HEK293 (cell line): Measurements from ENCODE around the gene ICAM2.

ENCODE experiments used
- CTCF ChIA-PET: fragments of 350-600 bp; formaldehyde crosslinking; extraction: SDS; loops from one replicate; lab custom pipeline; 2021; ENCODE audit warnings: antibody characterized with exemption; lab: Yijun Ruan, JAX
- POLR2A ChIA-PET: fragments of 300-600 bp; formaldehyde crosslinking; extraction: SDS; loops from one replicate; lab custom pipeline; 2020; ENCODE audit warnings: antibody characterized with exemption, inconsistent platforms; lab: Yijun Ruan, JAX
- H3K27ac ChIP-seq: fragments of 200-500 bp; sonication (Bioruptor generic); 2 replicates; pipeline ENCODE4 v1.5.1; 2014; ENCODE audit warnings: low read depth, low read length, control low read depth, inconsistent platforms; ENCODE audit errors: extremely low read depth
- H3K36me3 ChIP-seq, 2 experiments: fragments of 200-500 bp in 1 of 2; sonication (Bioruptor generic) in 1 of 2; 1 replicate in 1 of 2; 2 replicates in 1 of 2; pipeline ENCODE4 v1.5.1; 2014 to 2017; ENCODE audit warnings: inconsistent platforms in 2 of 2, low read length in 2 of 2; ENCODE audit not compliant: control insufficient read depth in 2 of 2, insufficient read depth in 1 of 2
- H3K4me1 ChIP-seq: fragments of 200-500 bp; sonication (Bioruptor generic); 2 replicates; pipeline ENCODE4 v1.5.1; 2014; ENCODE audit warnings: mild to moderate bottlenecking, low read length, inconsistent platforms; ENCODE audit not compliant: control insufficient read depth, insufficient read depth
- H3K4me3 ChIP-seq: 2 replicates; pipeline ENCODE4 v1.5.1; 2011; ENCODE audit warnings: low read depth, mild to moderate bottlenecking, control low read depth, low read length, moderate library complexity
- H3K9me3 ChIP-seq: fragments of 200-500 bp; sonication (Bioruptor generic); 2 replicates; pipeline ENCODE4 v1.5.1; 2014; ENCODE audit warnings: low read depth, low read length, inconsistent platforms; ENCODE audit not compliant: control insufficient read depth, insufficient read depth
- GFI1B ChIP-seq: fragments of 450-650 bp; formaldehyde crosslinking; IDR thresholded peaks from 2 replicates; pipeline ENCODE4 v1.5.1; 2016; ENCODE audit warnings: missing biosample characterization, missing genetic modification characterization
- HOXC10 ChIP-seq: sonication (generic); formaldehyde crosslinking; IDR thresholded peaks from 2 replicates; pipeline ENCODE4 v1.8.1; 2023; ENCODE audit warnings: mild to moderate bottlenecking, missing genetic modification reagents
- SP3 ChIP-seq: fragments of 450-650 bp; formaldehyde crosslinking; IDR thresholded peaks from 2 replicates; pipeline ENCODE4 v1.5.1; 2016; ENCODE audit warnings: missing biosample characterization, missing genetic modification characterization
- TCF7L2 ChIP-seq: IDR thresholded peaks from 2 replicates; pipeline ENCODE4 v1.6.1; 2011; ENCODE audit warnings: low read depth, mild to moderate bottlenecking, inconsistent platforms, low read length, moderate library complexity, borderline replicate concordance
- ZBTB1 ChIP-seq: fragments of 450-650 bp; formaldehyde crosslinking; IDR thresholded peaks from 2 replicates; pipeline ENCODE4 v1.5.1; 2016; ENCODE audit warnings: missing biosample characterization, missing genetic modification characterization
- ZBTB7A ChIP-seq: fragments of 450-650 bp; formaldehyde crosslinking; IDR thresholded peaks from 2 replicates; pipeline ENCODE4 v1.5.1; 2016; ENCODE audit warnings: low read depth, missing biosample characterization, missing genetic modification characterization
- ZIC2 ChIP-seq: fragments of 450-650 bp; formaldehyde crosslinking; IDR thresholded peaks from 2 replicates; pipeline ENCODE4 v1.5.1; 2016; ENCODE audit warnings: missing biosample characterization, missing genetic modification characterization
- ZNF132 ChIP-seq: fragments of 450-650 bp; formaldehyde crosslinking; IDR thresholded peaks from 2 replicates; pipeline ENCODE4 v1.5.1; 2017; ENCODE audit warnings: missing biosample characterization, missing genetic modification characterization, borderline replicate concordance
- ZNF221 ChIP-seq: fragments of 450-650 bp; formaldehyde crosslinking; IDR thresholded peaks from 2 replicates; pipeline ENCODE4 v1.5.1; 2017; ENCODE audit warnings: missing biosample characterization, missing genetic modification characterization, borderline replicate concordance
- ZNF24 ChIP-seq: fragments of 450-650 bp; formaldehyde crosslinking; IDR thresholded peaks from 2 replicates; pipeline ENCODE4 v1.5.1; 2016; ENCODE audit warnings: missing biosample characterization, missing genetic modification characterization
- ZNF302 ChIP-seq: fragments of 450-650 bp; formaldehyde crosslinking; IDR thresholded peaks from 2 replicates; pipeline ENCODE4 v1.5.1; 2016; ENCODE audit warnings: missing biosample characterization, missing genetic modification characterization, low read depth
- ZNF513 ChIP-seq: fragments of 450-650 bp; IDR thresholded peaks from 2 replicates; pipeline ENCODE4 v1.5.1; 2018; ENCODE audit warnings: missing biosample characterization, missing genetic modification characterization
- ZNF518A ChIP-seq: fragments of 450-650 bp; formaldehyde crosslinking; conservative IDR thresholded peaks from 2 replicates; pipeline ENCODE4 v1.5.1; 2016; ENCODE audit warnings: low read depth, missing biosample characterization, missing genetic modification characterization
- ZNF530 ChIP-seq: fragments of 450-650 bp; formaldehyde crosslinking; IDR thresholded peaks from 2 replicates; pipeline ENCODE4 v1.5.1; 2016; ENCODE audit warnings: low read depth, missing biosample characterization, missing genetic modification characterization
- ZNF544 ChIP-seq: fragments of 450-650 bp; formaldehyde crosslinking; IDR thresholded peaks from 2 replicates; pipeline ENCODE4 v1.5.0; 2017; ENCODE audit warnings: missing biosample characterization, missing genetic modification characterization
- ZNF548 ChIP-seq: fragments of 450-650 bp; formaldehyde crosslinking; IDR thresholded peaks from 2 replicates; pipeline ENCODE4 v1.5.1; 2016; ENCODE audit warnings: missing biosample characterization, missing genetic modification characterization
- ZNF600 ChIP-seq: fragments of 450-650 bp; formaldehyde crosslinking; IDR thresholded peaks from 2 replicates; pipeline ENCODE4 v1.5.1; 2016; ENCODE audit warnings: missing biosample characterization, missing genetic modification characterization
- ZNF610 ChIP-seq: fragments of 450-650 bp; formaldehyde crosslinking; IDR thresholded peaks from 2 replicates; pipeline ENCODE4 v1.5.1; 2016; ENCODE audit warnings: missing biosample characterization, missing genetic modification characterization, borderline replicate concordance
- ZNF629 ChIP-seq: fragments of 450-650 bp; formaldehyde crosslinking; IDR thresholded peaks from 2 replicates; pipeline ENCODE4 v1.5.1; 2017; ENCODE audit warnings: missing biosample characterization, missing genetic modification characterization
- ZNF658 ChIP-seq: fragments of 450-650 bp; formaldehyde crosslinking; IDR thresholded peaks from 2 replicates; pipeline ENCODE4; 2016; ENCODE audit warnings: missing biosample characterization, missing genetic modification characterization
- ZNF677 ChIP-seq: fragments of 450-650 bp; IDR thresholded peaks from 2 replicates; pipeline ENCODE4 v1.5.0; 2018; ENCODE audit warnings: missing biosample characterization, mild to moderate bottlenecking, missing genetic modification characterization, moderate library complexity
- ZNF747 ChIP-seq: fragments of 450-650 bp; formaldehyde crosslinking; IDR thresholded peaks from 2 replicates; pipeline ENCODE4 v1.5.1; 2016; ENCODE audit warnings: missing biosample characterization, missing genetic modification characterization
- ZNF785 ChIP-seq: fragments of 450-650 bp; formaldehyde crosslinking; IDR thresholded peaks from 2 replicates; pipeline ENCODE4 v1.5.1; 2016; ENCODE audit warnings: missing biosample characterization, missing genetic modification characterization
- ZNF830 ChIP-seq: fragments of 450-650 bp; IDR thresholded peaks from 2 replicates; pipeline ENCODE4 v1.5.0; 2018; ENCODE audit warnings: missing biosample characterization, missing genetic modification characterization, low read depth, mild to moderate bottlenecking, moderate library complexity
- TF ChIP-seq, protein P1 (sequence below): fragments of 450-650 bp; formaldehyde crosslinking; IDR thresholded peaks from 2 replicates; pipeline ENCODE4 v1.5.1; 2016; ENCODE audit warnings: missing biosample characterization, missing genetic modification characterization, low read depth
- TF ChIP-seq, protein P2 (sequence below): fragments of 450-650 bp; formaldehyde crosslinking; IDR thresholded peaks from 2 replicates; pipeline ENCODE4 v1.5.1; 2016; ENCODE audit warnings: missing biosample characterization, missing genetic modification characterization

The ICAM2 gene

GRCh38 chr17:63995626-63996025 is 24.8 kb downstream of the ICAM2 start:
- no peak for TF ChIP-seq ZNF530 (tag by site-specific recombination)
- TF ChIP-seq ZNF24 (tag by site-specific recombination), result no peak
- TF ChIP-seq ZNF600 (tag by site-specific recombination), result no peak
- no peak for TF ChIP-seq ZIC2 (tag by site-specific recombination)
- no peak for TF ChIP-seq ZNF747 (tag by site-specific recombination)
- TF ChIP-seq ZNF629, result no peak
- no peak for TF ChIP-seq HOXC10 (CRISPR knock-in tag)
- TF ChIP-seq, protein P1, sequence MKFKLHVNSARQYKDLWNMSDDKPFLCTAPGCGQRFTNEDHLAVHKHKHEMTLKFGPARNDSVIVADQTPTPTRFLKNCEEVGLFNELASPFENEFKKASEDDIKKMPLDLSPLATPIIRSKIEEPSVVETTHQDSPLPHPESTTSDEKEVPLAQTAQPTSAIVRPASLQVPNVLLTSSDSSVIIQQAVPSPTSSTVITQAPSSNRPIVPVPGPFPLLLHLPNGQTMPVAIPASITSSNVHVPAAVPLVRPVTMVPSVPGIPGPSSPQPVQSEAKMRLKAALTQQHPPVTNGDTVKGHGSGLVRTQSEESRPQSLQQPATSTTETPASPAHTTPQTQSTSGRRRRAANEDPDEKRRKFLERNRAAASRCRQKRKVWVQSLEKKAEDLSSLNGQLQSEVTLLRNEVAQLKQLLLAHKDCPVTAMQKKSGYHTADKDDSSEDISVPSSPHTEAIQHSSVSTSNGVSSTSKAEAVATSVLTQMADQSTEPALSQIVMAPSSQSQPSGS, result no peak
- TF ChIP-seq ZNF830, result no peak
- no peak for TF ChIP-seq ZNF677 (tag by site-specific recombination)
- no peak for TF ChIP-seq ZNF513
- no peak for TF ChIP-seq ZNF548 (tag by site-specific recombination)
- TF ChIP-seq ZNF518A (tag by site-specific recombination), result no peak
- no peak for TF ChIP-seq ZBTB1 (tag by site-specific recombination)
- no peak for TF ChIP-seq SP3
- no peak for TF ChIP-seq ZNF658
- H3K9me3 ChIP-seq, result no peaks in the 10 kb centered on the region
- POLR2A ChIA-PET, result no interaction called here
- CTCF ChIA-PET, result interaction anchor here (0.7 kb wide), 1 partner anchor 30 kb away, joined by 3 read pairs; no protein-coding TSS in a partner anchor
- H3K27ac ChIP-seq, result no peak overlapping the region
- H3K36me3 ChIP-seq, result no peaks in the 10 kb centered on the region
- no peaks in the 10 kb centered on the region for H3K4me1 ChIP-seq
- no peak overlapping the region for H3K4me3 ChIP-seq

- no peak overlapping the region for H3K4me3 ChIP-seq
- POLR2A ChIA-PET, result interaction anchor here (1.3 kb wide), 1 partner anchor 152 kb away, joined by 3 read pairs; no protein-coding TSS in a partner anchor
- H3K9me3 ChIP-seq, result no peaks in the 10 kb centered on the region
- no peaks in the 10 kb centered on the region for H3K4me1 ChIP-seq
- CTCF ChIA-PET, result interaction anchor here (1.1 to 1.6 kb wide), 2 partner anchors 8 to 47 kb away, joined by 3 to 8 read pairs; no protein-coding TSS in a partner anchor
- H3K36me3 ChIP-seq, result no peaks in the 10 kb centered on the region
- TF ChIP-seq ZNF785 (tag by site-specific recombination) (no peak), TCF7L2 (no peak), ZNF610 (no peak), ZBTB7A (no peak), ZNF132 (tag by site-specific recombination) (no peak), ZNF302 (tag by site-specific recombination) (no peak), SP3 (no peak), GFI1B (no peak), ZNF544 (no peak), ZNF221 (tag by site-specific recombination) (no peak), ZNF747 (tag by site-specific recombination) (no peak)
- TF ChIP-seq, protein P2, sequence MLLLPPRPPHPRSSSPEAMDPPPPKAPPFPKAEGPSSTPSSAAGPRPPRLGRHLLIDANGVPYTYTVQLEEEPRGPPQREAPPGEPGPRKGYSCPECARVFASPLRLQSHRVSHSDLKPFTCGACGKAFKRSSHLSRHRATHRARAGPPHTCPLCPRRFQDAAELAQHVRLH, result no peak
- TF ChIP-seq, all 188 proteins: peak for 0
- no peak overlapping the region for H3K27ac ChIP-seq
Observed at GRCh38 chr17:63993368-63993985, 27.0 kb downstream of the ICAM2 start.
